HPDE6-E6E7 (cell line): ENCODE data around the gene ANKRD13D.

ENCODE experiments used
- DNase-seq: peaks from one replicate; pipeline ENCODE4 v3.0.0; 2011; ENCODE audit warnings: missing footprints; ENCODE audit errors: extremely low spot score

ANKRD13D gene

GRCh38 chr11:67273260-67273990 is 15.7 kb upstream of the ANKRD13D start:
- DNase-seq: no peak

- DNase-seq: no peak
Observed at GRCh38 chr11:67274768-67275605, 14.1 kb upstream of the ANKRD13D start.

- no peak for DNase-seq
Observed at GRCh38 chr11:67275606-67276409, 13.3 kb upstream of the ANKRD13D start.

GRCh38 chr11:67276781-67277230 is 12.3 kb upstream of the ANKRD13D start:
- no peak for DNase-seq

GRCh38 chr11:67277231-67277961 is 11.7 kb upstream of the ANKRD13D start:
- DNase-seq: no peak

GRCh38 chr11:67278135-67278938 is 10.8 kb upstream of the ANKRD13D start:
- no peak for DNase-seq

GRCh38 chr11:67278939-67279588 is 10.0 kb upstream of the ANKRD13D start:
- DNase-seq: no peak

GRCh38 chr11:67279589-67280340 is 9.3 kb upstream of the ANKRD13D start:
- DNase-seq: no peak

GRCh38 chr11:67280341-67280787 is 8.7 kb upstream of the ANKRD13D start:
- DNase-seq: no peak

- no peak for DNase-seq
Observed at GRCh38 chr11:67280788-67281551, 8.1 kb upstream of the ANKRD13D start.

GRCh38 chr11:67281552-67282150 is 7.5 kb upstream of the ANKRD13D start:
- no peak for DNase-seq

- DNase-seq: no peak
Observed at GRCh38 chr11:67282155-67282875, 6.8 kb upstream of the ANKRD13D start.

GRCh38 chr11:67282876-67283371 is 6.2 kb upstream of the ANKRD13D start:
- no peak for DNase-seq

GRCh38 chr11:67283481-67283963 is 5.6 kb upstream of the ANKRD13D start:
- no peak for DNase-seq

GRCh38 chr11:67284811-67285540 is 4.1 kb upstream of the ANKRD13D start:
- no peak for DNase-seq
